Measurements from ENCODE around the gene TMEM132D. TPM values are rescaled to one million over a fixed set of nuclear protein-coding genes. Genes with fewer than 3 reads are reported as not detected.

Gene TMEM132D
- total RNA-seq, 3 donors from 2014 or later: 0.09 to 0.24 (median 0.12) TPM

GRCh38 chr12:129279771-129280170 is 624.1 kb downstream of the TMEM132D start:
- ATAC-seq (no peak), DNase-seq (no peak)
- H3K9me3 ChIP-seq: no peaks in the 10 kb centered on the region
- TF ChIP-seq, protein P1, sequence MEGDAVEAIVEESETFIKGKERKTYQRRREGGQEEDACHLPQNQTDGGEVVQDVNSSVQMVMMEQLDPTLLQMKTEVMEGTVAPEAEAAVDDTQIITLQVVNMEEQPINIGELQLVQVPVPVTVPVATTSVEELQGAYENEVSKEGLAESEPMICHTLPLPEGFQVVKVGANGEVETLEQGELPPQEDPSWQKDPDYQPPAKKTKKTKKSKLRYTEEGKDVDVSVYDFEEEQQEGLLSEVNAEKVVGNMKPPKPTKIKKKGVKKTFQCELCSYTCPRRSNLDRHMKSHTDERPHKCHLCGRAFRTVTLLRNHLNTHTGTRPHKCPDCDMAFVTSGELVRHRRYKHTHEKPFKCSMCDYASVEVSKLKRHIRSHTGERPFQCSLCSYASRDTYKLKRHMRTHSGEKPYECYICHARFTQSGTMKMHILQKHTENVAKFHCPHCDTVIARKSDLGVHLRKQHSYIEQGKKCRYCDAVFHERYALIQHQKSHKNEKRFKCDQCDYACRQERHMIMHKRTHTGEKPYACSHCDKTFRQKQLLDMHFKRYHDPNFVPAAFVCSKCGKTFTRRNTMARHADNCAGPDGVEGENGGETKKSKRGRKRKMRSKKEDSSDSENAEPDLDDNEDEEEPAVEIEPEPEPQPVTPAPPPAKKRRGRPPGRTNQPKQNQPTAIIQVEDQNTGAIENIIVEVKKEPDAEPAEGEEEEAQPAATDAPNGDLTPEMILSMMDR (IDR thresholded peaks at IDR 0.05): no peak
- no peaks in the 10 kb centered on the region for H3K36me3 ChIP-seq (ENCODE audit: low read depth)
- intact Hi-C loops (cut with DNase I, micrococcal nuclease): no loop called here
- H3K4me1 ChIP-seq (ENCODE audit: low read depth): no peaks in the 10 kb centered on the region
- no peak overlapping the region for H3K4me3 ChIP-seq

DNA sequence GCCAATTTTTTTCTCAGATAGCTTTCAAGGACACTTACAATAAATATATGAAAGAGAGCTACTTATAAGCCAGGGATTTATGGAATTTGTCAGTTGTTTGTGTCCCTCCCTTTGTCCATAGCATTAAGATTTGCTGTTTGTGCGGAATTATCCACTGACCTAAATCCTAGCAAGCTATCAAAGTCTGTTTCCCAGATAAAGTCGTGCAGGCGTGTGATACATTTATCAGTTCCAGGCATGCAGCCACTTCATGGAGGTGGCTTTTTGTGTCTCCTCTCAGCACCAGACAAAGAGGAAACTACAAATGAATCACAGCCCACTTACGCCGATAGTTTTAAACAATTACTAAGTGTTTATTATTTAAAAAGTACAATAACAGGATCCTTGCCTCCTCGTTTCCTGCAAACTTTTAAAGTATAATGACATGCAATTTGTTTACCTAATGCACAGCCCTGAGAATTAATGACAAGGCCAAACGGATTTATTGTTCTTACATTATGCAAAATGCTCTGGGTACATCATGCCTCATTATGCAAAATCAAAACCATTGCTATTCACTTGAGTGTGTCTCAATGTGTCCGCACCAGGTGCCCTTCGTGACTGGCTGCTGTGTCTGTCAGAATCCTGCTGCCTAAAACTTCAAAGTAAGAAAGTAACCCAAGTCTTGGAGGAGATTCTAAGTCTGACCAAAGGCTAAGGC is 627.3 kb downstream of the TMEM132D start:
- peaks cover 4% of the 10 kb centered on the region for H3K9me3 ChIP-seq
- TF ChIP-seq, protein P1 (IDR thresholded peaks at IDR 0.05): no peak
- DNase-seq: no peak
- H3K36me3 ChIP-seq (ENCODE audit: low read depth): no peaks in the 10 kb centered on the region
- intact Hi-C loops (cut with DNase I, micrococcal nuclease): no loop called here
- no peak overlapping the region for H3K4me3 ChIP-seq
- no peaks in the 10 kb centered on the region for H3K4me1 ChIP-seq (ENCODE audit: low read depth)
- ATAC-seq: no peak

- Histone ChIP-seq H3K36me3 (ENCODE audit: low read depth) (no peaks in the 10 kb centered on the region), H3K4me3 (no peak overlapping the region), H3K4me1 (ENCODE audit: low read depth) (no peaks in the 10 kb centered on the region), H3K9me3 (peaks cover 7% of the 10 kb centered on the region)
- DNase-seq: no peak
- ATAC-seq: no peak
- TF ChIP-seq, protein P1 (IDR thresholded peaks at IDR 0.05): no peak
- intact Hi-C loops (cut with DNase I, micrococcal nuclease): no loop called here
Measured at GRCh38 chr12:129269756-129270495, 633.9 kb downstream of the TMEM132D start.

DNA sequence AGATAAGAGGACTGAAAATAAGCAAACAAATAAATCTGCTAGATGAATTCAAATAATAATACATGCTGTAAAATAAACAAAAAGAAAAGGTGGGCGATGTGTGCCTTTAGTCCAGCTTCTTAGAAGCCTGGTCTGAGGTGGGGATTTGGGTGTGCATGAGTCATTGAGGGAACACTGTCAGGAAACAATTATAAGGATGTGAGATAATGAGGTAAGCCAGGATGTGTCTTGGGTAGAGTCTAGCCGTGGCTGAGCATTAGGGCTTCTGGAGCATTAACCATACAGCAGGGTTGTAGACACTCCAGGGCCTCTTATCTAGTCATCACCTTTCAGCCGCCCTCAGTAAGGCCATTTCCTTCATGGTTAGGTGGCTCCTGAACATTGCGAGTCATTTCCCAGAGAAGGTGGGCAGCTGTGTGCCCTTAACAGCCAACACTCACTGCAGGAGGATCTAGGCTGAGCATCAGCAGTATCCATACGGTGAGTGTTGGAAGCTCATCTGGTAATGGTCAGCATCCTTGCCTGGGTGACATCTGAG is 645.0 kb downstream of the TMEM132D start:
- Histone ChIP-seq H3K4me3 (no peak overlapping the region), H3K9me3 (no peaks in the 10 kb centered on the region), H3K36me3 (ENCODE audit: low read depth) (no peaks in the 10 kb centered on the region), H3K4me1 (ENCODE audit: low read depth) (no peaks in the 10 kb centered on the region)
- no peak for ATAC-seq
- no peak for DNase-seq
- TF ChIP-seq, protein P1 (IDR thresholded peaks at IDR 0.05): no peak
- intact Hi-C loops (cut with DNase I, micrococcal nuclease): no loop called here

DNA sequence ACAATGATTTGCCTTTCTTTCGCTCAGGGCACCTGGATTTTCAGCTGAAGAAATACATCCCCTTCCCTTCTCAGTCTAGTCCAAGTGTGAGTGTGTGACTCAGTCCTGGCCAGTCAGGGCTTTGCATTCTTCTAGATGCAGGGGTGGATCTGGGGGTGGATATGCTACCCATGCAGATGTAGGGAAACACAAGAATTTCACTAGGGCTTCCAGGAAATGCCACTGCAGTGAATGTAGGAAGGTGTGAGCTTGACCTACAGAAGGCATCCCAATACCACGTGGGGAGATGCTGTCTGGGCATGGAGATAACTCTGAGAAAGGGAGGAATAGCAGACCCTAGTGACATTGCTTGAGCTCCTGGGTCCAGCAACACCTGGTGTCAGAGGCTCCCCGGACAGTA is 646.3 kb downstream of the TMEM132D start:
- H3K36me3 ChIP-seq (ENCODE audit: low read depth): no peaks in the 10 kb centered on the region
- H3K9me3 ChIP-seq: no peaks in the 10 kb centered on the region
- DNase-seq: no peak
- no peak overlapping the region for H3K4me3 ChIP-seq
- TF ChIP-seq, protein P1 (IDR thresholded peaks at IDR 0.05): no peak
- intact Hi-C loops (cut with DNase I, micrococcal nuclease): no loop called here
- no peak for ATAC-seq
- H3K4me1 ChIP-seq (ENCODE audit: low read depth): no peaks in the 10 kb centered on the region

Data from mucosa of descending colon (tissue), 3 donors.